HCT116 (cell line): ENCODE data around the gene PRKCH.
A peak's percentile ranks its signal among the peaks of the same experiment; 100 is the strongest.

Experiments
- CTCF ChIP-seq, 3 experiments: fragments of 200-600 bp in 1 of 3; sonication (generic) in 1 of 3; IDR thresholded peaks in 2 of 3; conservative IDR thresholded peaks in 1 of 3; 2 replicates each; pipeline ENCODE4 v1.5.1; 2012 to 2017; ENCODE audit warnings: low read depth in 2 of 3, low read length in 2 of 3, antibody characterized with exemption in 1 of 3, borderline replicate concordance in 1 of 3, control low read depth in 1 of 3, mild to moderate bottlenecking in 1 of 3, mixed read lengths in 1 of 3, mixed run types in 1 of 3, moderate library complexity in 1 of 3; ENCODE audit not compliant: insufficient read depth in 1 of 3
- JUND ChIP-seq: IDR thresholded peaks from 2 replicates; pipeline ENCODE4 v1.6.1; 2012
- SIN3A ChIP-seq: IDR thresholded peaks from 2 replicates; pipeline ENCODE4 v1.6.1; 2012; ENCODE audit warnings: low read depth

- 0 out of 6 replicates have a peak, but pooled peaks of 1 of the 3 experiments have one; percentile 9 for TF ChIP-seq CTCF (IDR thresholded peaks at IDR 0.05 in 2 of 3, conservative IDR thresholded peaks at IDR 0.05 in 1 of 3; ENCODE audit: borderline replicate concordance in 1 of 3, insufficient read depth in 1 of 3, low read depth in 2 of 3, low read length in 2 of 3)
- TF ChIP-seq SIN3A = no peak
- TF ChIP-seq JUND = no peak
Measured at GRCh38 chr14:61470261-61470960, 149.0 kb downstream of the PRKCH start.
